Pancreas (tissue), 10 donors: ENCODE measurements around the gene ABCD4. TPM values are rescaled to one million over a fixed set of nuclear protein-coding genes. Genes with fewer than 3 reads are reported as not detected.
"Not testable (repeated sequence)": the region's sequence is repeated elsewhere in the genome, so short reads cannot be mapped to it uniquely, and the experiment has no call there.

Source experiments
- ATAC-seq, 4 donors: fragments of 200-7000 bp; cut with Tn5 transposase; one replicate each; pipeline versions ENCODE4 v1.8.0 to v1.9.1; 2020; ENCODE audit warnings: mild to moderate bottlenecking in 4 of 4, moderate library complexity in 4 of 4
- DNase-seq, 6 donors: peaks; one replicate each; pipeline ENCODE4 v3.0.0-alpha.2; 2020
- FAIRE-seq: peaks from 2 replicates; lab custom pipeline; 2012; peaks lifted over from hg19 to GRCh38; lab: Jason Lieb, UNC
- H3K27ac ChIP-seq, 4 donors: fragments of 200-600 bp; sonication (generic); 1 replicate in 3 of 4; 2 replicates in 1 of 4; pipeline versions ENCODE4 v1.5.0 to v1.8.0; 2020
- H3K27me3 ChIP-seq, 4 donors: fragments of 200-600 bp; one replicate each; pipeline ENCODE4 v1.8.0; 2021
- H3K36me3 ChIP-seq, 3 donors: fragments of 200-600 bp; sonication (generic) in 1 of 3; one replicate each; pipeline versions ENCODE4 v1.5.0 to v1.8.0; 2020 to 2021
- H3K4me1 ChIP-seq, 3 donors: fragments of 200-600 bp; one replicate each; pipeline ENCODE4 v1.8.0; 2021
- H3K4me3 ChIP-seq, 4 donors: fragments of 200-600 bp; sonication (generic) in 2 of 4; one replicate each; pipeline versions ENCODE4 v1.5.0 to v1.8.0; 2020 to 2021
- H3K9me3 ChIP-seq, 4 donors: fragments of 200-600 bp; one replicate each; pipeline ENCODE4 v1.8.0; 2021
- CTCF ChIP-seq, 4 donors: fragments of 200-600 bp; sonication (generic) in 3 of 4; IDR thresholded peaks; one replicate each; pipeline versions ENCODE4 v1.5.0 to v1.8.0; 2021; ENCODE audit warnings: antibody characterized with exemption in 4 of 4
- whole genome bisulfite sequencing, 2 donors: extraction: QIAGEN DNeasy Blood & Tissue Kit; methylation state at CpG; one replicate each; pipeline ENCODE4 v1.1.7; 2013; 5-methylcytosine and 5-hydroxymethylcytosine counted together
- intact Hi-C, 3 donors: fragments of 100-400 bp; cut with DNase I; formaldehyde crosslinking; loops; one replicate each; pipeline versions ENCODE4 v1.11.1 to v1.14.2; 2022
- polyA plus RNA-seq, 2 donors: library from polyadenylated mRNA; stranded (reverse); fragments of 200-250 nt; gene quantifications; one replicate each; pipeline ENCODE4 v1.2.3, GENCODE V29; 2013
- total RNA-seq, 6 donors: library from RNA; stranded (reverse); fragmentation: NEBNext Ultra II Directional in 4 of 6; extraction: Animal tissue kit (Norgen Biotek cat#: 25700) in 4 of 6; gene quantifications; one replicate each; pipeline versions ENCODE4 v1.2.1 to v1.2.4, GENCODE V29; 2021 to 2023
- donor health status: healthy with polysubstance abuse.
- donor health status: DM: no; HTN: no; CAD: no; lungs with moderate emphysema.
- donor health status: DM: no; HTN: no; CAD: no.
- donor health status: control.
- donor health status: control.
- donor health status: Bipolar disorder and iron deficiency.
- donor health status: DM: yes; HTN: yes; CAD: no.
- donor health status: DM: no; HTN: no; CAD: no.
- donor health status: DM: no; HTN: no; CAD: no.
- donor health status: DM: yes; HTN: yes; CAD: no.

ABCD4 gene
- total and polyA plus RNA-seq, 8 donors, result 15.5 to 68.1 (median 20.1) TPM

- no peak for FAIRE-seq
- intact Hi-C loops, result no loop called here
- no peaks in the 10 kb centered on the region for H3K36me3 ChIP-seq
- no peak overlapping the region for H3K4me3 ChIP-seq
- no peaks in the 10 kb centered on the region for H3K27me3 ChIP-seq
- no peak for TF ChIP-seq CTCF (IDR thresholded peaks at IDR 0.05)
- no peak overlapping the region for H3K27ac ChIP-seq
- ATAC-seq, result no peak
- DNase-seq, result no peak
- H3K9me3 ChIP-seq, result no peaks in the 10 kb centered on the region
- 83 to 92% methylated on average over 2 of the region's 2 CpGs for WGBS, 2 donors
- H3K4me1 ChIP-seq, result peaks cover 4 to 22% (median 11%) of the 10 kb centered on the region in 3 donors
Measured at GRCh38 chr14:74346341-74346740, 43.6 kb upstream of the ABCD4 start.

GRCh38 chr14:74333909-74334308 lies 31.2 kb upstream of the ABCD4 start:
- Histone ChIP-seq H3K4me3 (no peak overlapping the region), H3K9me3 (no peaks in the 10 kb centered on the region), H3K36me3 (no peaks in the 10 kb centered on the region), H3K27me3 (no peaks in the 10 kb centered on the region), H3K4me1 (no peaks in the 10 kb centered on the region), H3K27ac (no peak overlapping the region)
- no peak for TF ChIP-seq CTCF (IDR thresholded peaks at IDR 0.05)
- intact Hi-C loops, result no loop called here
- DNase-seq, result peak in 1 of 6 donors; percentile 14
- 91% methylated on average over 4 of the region's 4 CpGs for WGBS, 2 donors
- no peak for ATAC-seq
- no peak for FAIRE-seq

- not testable (repeated sequence) for DNase-seq, ATAC-seq
- WGBS, 2 donors, result 83 to 94% methylated on average over 7 to 9 of the region's 9 CpGs
Measured at GRCh38 chr14:74329950-74330552, 27.3 kb upstream of the ABCD4 start.

DNA sequence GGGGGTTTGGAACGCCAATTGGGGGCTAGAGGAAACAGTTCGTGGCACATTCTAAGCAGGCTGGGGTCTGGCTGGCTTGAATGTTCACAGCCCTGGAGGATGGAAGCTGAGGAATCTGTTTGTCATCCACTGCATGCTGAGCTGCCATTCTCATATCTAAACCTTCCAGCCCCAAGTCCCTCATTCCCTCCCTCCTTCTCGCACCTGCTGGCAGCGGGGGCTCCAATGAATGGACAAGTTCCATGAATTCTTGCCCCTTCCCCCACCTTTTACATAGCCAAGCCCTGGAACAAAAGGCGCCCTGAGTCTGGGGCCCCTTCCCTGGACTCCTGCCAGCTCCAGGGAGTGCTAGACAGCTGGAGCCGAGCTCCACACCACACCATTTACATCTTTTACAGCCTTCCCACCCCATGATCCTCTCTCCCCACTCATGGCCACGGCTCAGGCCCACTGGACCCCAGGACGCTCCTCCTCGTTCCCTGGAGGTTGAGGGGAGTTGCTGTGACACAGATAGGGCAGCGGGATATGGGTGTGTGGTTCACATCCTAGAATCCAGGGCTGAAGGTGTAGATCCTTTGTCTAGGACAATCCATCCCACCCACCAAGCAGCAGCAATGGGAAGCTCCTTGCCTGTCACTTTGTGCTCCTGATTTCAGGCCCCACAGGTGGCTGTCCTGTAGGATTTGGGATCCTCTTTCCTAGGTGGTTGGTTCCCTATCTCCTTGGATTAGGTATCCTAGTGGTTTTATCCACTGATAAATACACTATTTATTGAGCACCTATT lies 23.8 kb upstream of the ABCD4 start:
- Histone ChIP-seq H3K36me3 (no peaks in the 10 kb centered on the region), H3K4me3 (no peak overlapping the region), H3K4me1 (no peaks in the 10 kb centered on the region), H3K27me3 (no peaks in the 10 kb centered on the region), H3K27ac (no peak overlapping the region), H3K9me3 (no peaks in the 10 kb centered on the region)
- WGBS, 2 donors, result 49 to 53% methylated on average over 10 of the region's 10 CpGs
- no peak for TF ChIP-seq CTCF (IDR thresholded peaks at IDR 0.05)
- DNase-seq (no peak), ATAC-seq (no peak), FAIRE-seq (no peak)
- intact Hi-C loops, result no loop called here

More at GRCh38 chr14:74329950-74330552, 27.3 kb upstream of the ABCD4 start:
- H3K27me3 ChIP-seq, H3K27ac ChIP-seq, H3K9me3 ChIP-seq, intact Hi-C loops, H3K4me3 ChIP-seq, H3K36me3 ChIP-seq, H3K4me1 ChIP-seq, FAIRE-seq: not testable (repeated sequence)

DNA sequence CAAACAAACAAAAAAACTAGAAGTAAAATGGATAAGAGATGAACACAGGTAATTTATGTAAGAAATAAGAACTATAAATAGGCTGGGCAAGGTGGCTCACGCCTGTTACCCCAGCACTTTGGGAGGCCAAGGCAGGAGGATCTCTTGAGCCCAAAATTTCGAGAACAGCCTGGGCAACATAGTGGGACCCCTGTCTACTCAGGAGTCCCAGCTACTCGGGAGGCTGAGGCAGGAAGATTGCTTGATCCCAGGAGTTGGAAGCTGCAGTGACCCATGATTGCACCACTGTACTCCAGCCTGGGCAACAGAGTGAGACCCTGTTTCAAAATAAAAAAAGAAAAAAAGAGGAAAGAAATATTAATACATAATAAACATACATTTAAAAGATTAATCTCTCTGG lies 22.7 kb upstream of the ABCD4 start:
- intact Hi-C loops, result no loop called here
- Histone ChIP-seq H3K4me3 (no peak overlapping the region), H3K36me3 (no peaks in the 10 kb centered on the region), H3K4me1 (no peaks in the 10 kb centered on the region), H3K27ac (no peak overlapping the region), H3K27me3 (no peaks in the 10 kb centered on the region), H3K9me3 (no peaks in the 10 kb centered on the region)
- TF ChIP-seq CTCF (IDR thresholded peaks at IDR 0.05), result no peak
- DNase-seq (no peak), FAIRE-seq (no peak), ATAC-seq (no peak)
- WGBS, 2 donors, result 65 to 66% methylated on average over 3 of the region's 3 CpGs
